ENCODE results near the gene MSLN.

The MSLN gene

DNA sequence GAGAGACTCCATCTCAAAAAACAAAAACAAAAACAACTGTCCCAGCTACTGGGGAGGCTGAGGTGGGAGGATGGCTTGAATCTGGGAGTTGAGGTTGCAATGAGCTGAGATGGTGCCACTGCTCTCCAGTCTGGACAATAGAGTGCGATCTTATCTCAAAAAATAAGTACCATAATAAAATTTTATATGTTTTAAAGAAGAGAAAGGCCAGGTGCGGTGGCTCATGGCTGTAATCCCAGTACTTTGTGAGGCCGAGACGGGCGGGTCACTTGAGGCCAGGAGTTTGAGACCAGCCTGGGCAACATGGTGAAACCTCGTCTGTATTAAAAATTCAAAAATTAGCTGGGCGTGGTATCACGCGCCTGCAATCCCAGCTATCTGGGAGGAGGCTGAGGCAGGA lies 16.3 kb downstream of the MSLN start:
- CTCF ChIA-PET: interaction anchor here (1.2 to 1.6 kb wide), 2 partner anchors 8 to 64 kb away, joined by 3 to 5 read pairs; no protein-coding TSS in a partner anchor
- no peaks in the 10 kb centered on the region for H3K4me1 Mint-ChIP-seq

DNA sequence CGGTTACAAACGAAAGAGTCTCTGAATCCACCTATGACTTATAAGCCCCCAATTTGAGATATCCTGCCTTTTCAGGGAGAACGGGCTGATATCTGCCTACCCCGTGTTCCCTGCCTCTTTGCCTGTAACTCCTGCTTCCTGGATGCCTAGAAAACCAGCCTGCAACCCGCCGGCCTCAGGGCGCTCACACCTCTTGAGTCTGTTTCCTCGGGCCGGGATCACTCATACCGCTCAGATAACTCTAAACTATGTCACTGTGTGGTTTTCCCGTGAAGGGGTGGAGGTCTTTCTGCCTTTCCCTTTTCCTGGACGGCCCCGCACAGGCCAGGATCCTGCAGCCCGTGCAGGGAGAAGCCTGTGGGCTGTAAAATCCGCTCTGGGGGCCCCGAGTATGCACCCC lies 17.3 kb downstream of the MSLN start:
- CTCF ChIA-PET: no interaction called here
- no peaks in the 10 kb centered on the region for H3K9me3 Mint-ChIP-seq
- H3K27ac Mint-ChIP-seq: peak overlapping the region; percentile 38
- no peak overlapping the region for H3K4me3 Mint-ChIP-seq
- peaks cover 5% of the 10 kb centered on the region for H3K27me3 Mint-ChIP-seq
- no peaks in the 10 kb centered on the region for H3K36me3 Mint-ChIP-seq
- no peaks in the 10 kb centered on the region for H3K4me1 Mint-ChIP-seq
- no peak for DNase-seq

More for the DNA sequence above, 16.3 kb downstream of the MSLN start:
- DNase-seq: no peak
- peaks cover 5% of the 10 kb centered on the region for H3K27me3 Mint-ChIP-seq
- no peaks in the 10 kb centered on the region for H3K9me3 Mint-ChIP-seq
- H3K4me3 Mint-ChIP-seq: no peak overlapping the region
- no peak overlapping the region for H3K27ac Mint-ChIP-seq
- H3K36me3 Mint-ChIP-seq: no peaks in the 10 kb centered on the region

DNA sequence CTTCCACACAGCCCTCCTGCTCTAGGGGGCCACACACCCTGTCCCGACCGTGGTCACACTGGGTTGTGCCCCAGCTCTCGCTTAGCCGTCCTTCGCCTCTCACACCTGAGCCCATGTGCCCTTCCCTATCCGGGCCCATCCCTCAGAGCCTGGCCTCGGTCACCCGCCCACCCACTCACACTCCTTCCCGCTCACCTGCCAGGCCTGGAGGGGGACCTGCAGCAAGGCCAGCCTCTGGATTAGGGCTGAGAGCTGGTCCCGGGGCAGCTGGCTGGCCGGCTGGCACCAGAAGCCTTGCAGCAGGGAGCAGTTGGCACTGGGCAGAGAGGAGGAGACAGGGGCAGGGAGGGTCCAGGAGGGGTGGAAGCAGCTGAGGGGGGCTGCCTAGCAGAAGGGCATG lies 17.9 kb downstream of the MSLN start:
- Mint-ChIP-seq H3K36me3 (no peaks in the 10 kb centered on the region), H3K9me3 (no peaks in the 10 kb centered on the region), H3K27ac (no peak overlapping the region), H3K4me3 (no peak overlapping the region), H3K4me1 (no peaks in the 10 kb centered on the region), H3K27me3 (peaks cover 5% of the 10 kb centered on the region)
- DNase-seq: no peak
- CTCF ChIA-PET: no interaction called here

DNA sequence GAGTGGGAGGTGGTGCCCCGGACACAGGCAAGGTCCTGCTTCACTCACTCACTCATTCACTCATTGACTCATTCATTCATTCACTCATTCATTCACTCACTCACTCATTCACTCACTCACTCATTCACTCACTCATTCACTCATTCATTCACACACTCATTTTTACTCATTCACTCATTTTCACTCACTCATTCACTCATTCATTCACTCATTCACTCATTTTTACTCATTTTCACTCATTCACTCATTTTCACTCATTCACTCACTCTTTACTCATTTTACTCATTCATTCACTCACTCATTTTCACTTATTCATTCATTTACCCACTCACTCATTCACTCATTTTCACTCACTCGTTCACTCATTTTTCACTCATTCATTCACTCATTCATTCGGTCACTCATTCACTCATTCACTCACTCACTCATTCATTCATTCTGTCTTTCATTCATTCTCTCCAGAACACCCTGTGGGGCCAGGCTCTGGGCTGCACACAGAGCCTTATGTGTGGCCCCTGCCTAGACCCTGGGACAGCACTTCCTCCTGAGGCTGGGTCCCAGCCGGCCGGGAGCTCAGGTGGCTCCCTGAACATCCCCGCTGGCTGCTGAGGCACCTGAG lies 18.5 kb downstream of the MSLN start:
- DNase-seq: no peak
- no peak overlapping the region for H3K27ac Mint-ChIP-seq
- H3K36me3 Mint-ChIP-seq: no peaks in the 10 kb centered on the region
- no peaks in the 10 kb centered on the region for H3K9me3 Mint-ChIP-seq
- CTCF ChIA-PET: no interaction called here
- H3K4me3 Mint-ChIP-seq: no peak overlapping the region
- H3K27me3 Mint-ChIP-seq: peaks cover 5% of the 10 kb centered on the region
- H3K4me1 Mint-ChIP-seq: no peaks in the 10 kb centered on the region

DNA sequence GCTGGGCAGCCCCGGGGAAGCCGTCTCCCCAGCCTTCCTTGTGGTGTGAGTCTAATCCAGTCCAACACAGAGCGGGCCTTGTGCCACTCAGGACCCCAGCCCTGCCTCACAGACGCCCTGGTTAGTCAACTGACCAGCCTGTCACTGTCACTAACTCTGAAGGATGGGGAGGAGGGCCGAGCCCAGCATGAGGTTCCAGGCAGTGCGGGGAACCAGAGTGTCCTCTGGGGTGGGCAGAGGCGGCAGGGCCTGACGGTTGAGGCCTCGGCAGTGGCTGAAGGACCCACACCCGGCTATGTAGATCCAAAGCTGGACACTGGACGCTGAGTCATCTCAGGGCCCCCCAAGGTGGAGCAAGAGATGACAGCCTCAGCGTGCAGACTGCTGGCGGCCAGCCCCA lies 19.0 kb downstream of the MSLN start:
- Mint-ChIP-seq H3K36me3 (no peaks in the 10 kb centered on the region), H3K4me1 (no peaks in the 10 kb centered on the region), H3K4me3 (no peak overlapping the region), H3K9me3 (no peaks in the 10 kb centered on the region), H3K27ac (no peak overlapping the region), H3K27me3 (peaks cover 5% of the 10 kb centered on the region)
- CTCF ChIA-PET: no interaction called here
- no peak for DNase-seq

DNA sequence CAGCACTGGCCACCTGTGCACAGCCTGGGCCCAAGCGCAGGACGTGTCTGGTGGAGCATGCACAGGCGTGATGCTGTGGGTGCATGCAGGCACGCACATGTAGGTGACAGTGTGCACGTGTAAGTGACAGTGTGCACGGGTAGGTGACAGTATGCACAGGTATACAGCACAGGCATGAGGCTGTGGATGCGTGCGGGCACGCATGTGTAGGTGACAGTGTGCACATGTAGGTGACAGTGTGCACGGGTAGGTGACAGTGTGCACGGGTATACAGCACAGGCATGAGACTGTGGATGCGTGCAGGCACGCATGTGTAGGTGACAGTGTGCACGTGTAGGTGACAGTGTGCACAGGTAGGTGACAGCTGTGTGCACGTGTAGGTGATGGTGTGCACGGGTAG lies 19.8 kb downstream of the MSLN start:
- H3K4me1 Mint-ChIP-seq: peaks cover 5% of the 10 kb centered on the region
- H3K36me3 Mint-ChIP-seq: peaks cover 5% of the 10 kb centered on the region
- H3K27me3 Mint-ChIP-seq: peaks cover 5% of the 10 kb centered on the region
- H3K9me3 Mint-ChIP-seq: no peaks in the 10 kb centered on the region
- no peak for DNase-seq
- H3K4me3 Mint-ChIP-seq: no peak overlapping the region
- CTCF ChIA-PET: interaction anchor here (0.8 kb wide), 1 partner anchor 70 kb away, joined by 3 read pairs; no protein-coding TSS in a partner anchor
- H3K27ac Mint-ChIP-seq: no peak overlapping the region

DNA sequence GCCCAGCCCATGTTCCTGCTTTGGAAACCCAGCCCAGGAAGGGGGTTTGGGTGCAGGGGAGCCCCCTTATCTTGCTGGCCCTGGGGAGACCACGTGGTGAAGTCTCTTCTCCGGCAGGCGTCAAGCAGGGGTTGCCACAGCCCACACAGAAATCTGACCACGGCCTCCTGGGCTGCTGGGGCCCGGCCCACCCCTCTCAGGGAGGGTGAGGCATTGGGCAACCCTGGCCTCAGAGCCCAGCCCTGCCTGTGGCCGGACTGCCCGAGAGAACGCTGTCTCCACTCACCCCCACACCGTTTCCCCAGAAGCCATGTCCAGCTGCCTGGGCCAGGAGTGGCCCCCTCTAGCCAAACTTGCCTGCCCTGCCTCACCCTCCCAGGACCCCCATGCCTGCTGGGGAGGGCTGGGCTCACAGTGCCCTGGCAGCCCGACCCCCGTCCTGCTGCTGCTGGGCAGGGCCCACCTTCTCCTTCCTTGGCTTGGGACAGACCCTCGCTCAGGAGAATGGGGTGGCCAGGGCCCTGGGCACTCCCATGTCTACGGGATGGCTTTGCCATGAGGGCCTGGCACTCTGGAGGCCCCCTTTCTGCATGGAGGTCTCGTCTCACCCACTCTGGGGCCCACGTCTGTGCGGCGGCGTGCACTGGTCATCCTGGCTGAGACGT lies 20.9 kb downstream of the MSLN start:
- Mint-ChIP-seq H3K9me3 (no peaks in the 10 kb centered on the region), H3K27ac (no peak overlapping the region), H3K4me3 (no peak overlapping the region), H3K36me3 (peaks cover 8% of the 10 kb centered on the region), H3K27me3 (peaks cover 5% of the 10 kb centered on the region), H3K4me1 (peaks cover 7% of the 10 kb centered on the region)
- CTCF ChIA-PET: interaction anchor here (6.3 kb wide), 1 partner anchor 69 kb away, joined by 94 read pairs; the partner anchor contains the start of gene METRN
- no peak for DNase-seq

DNA sequence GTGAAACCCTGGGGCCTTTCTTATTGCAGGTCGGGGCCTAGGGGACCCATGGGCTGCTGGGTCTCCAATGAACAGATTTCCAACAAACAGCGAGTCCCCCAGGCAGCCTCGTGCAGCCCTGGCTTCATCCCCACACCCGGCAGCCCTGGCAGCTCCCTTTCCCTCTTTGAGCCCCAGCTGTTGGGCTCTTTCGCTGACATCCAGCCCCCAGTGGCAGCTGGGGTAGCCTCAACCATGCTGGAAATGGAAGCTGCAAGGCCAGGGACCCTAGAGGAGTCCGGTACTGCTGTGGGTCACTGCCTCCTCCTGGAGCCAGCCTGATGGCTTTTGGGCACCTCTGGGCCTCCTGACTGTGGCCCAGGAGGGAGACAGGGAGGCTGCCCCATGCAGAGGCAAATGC lies 21.7 kb downstream of the MSLN start:
- Mint-ChIP-seq H3K4me3 (no peak overlapping the region), H3K27me3 (peaks cover 5% of the 10 kb centered on the region), H3K4me1 (peaks cover 11% of the 10 kb centered on the region), H3K9me3 (no peaks in the 10 kb centered on the region), H3K27ac (no peak overlapping the region), H3K36me3 (peaks cover 8% of the 10 kb centered on the region)
- CTCF ChIA-PET: interaction anchor here (6.3 kb wide), 1 partner anchor 70 kb away, joined by 94 read pairs; the partner anchor contains the start of gene METRN
- no peak for DNase-seq

DNA sequence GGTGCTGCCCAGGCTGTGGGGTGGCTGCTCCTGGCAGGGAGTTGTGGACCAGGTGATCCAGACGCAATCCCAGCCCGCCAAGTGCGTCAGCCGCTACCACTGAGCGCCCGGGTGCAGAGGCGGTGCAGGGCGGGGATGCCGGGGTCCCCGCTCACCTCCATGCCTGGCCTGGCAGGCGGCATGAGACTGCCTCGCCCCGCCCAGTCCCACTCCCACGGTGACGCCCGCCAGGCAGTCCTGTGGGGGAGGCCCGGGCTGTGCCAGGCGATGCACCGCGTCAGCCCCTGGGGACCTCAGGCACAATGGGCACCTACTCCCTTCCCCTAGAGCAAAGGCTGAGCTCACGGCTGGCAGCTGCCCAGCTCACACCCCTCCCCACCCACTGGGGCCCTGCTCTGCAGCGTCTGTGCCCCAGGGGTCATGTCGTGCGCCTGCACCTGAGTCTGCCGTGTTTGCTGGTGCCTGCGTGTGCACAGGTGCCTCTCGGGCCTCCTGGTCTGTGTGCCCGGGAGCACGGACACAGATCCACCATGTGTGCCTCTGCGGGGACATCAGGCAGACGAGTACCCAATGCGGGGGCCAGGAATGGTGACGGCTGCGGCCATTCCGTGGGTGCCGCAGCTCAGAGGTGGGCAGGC lies 22.4 kb downstream of the MSLN start:
- no peak for DNase-seq
- Mint-ChIP-seq H3K4me1 (peaks cover 11% of the 10 kb centered on the region), H3K9me3 (no peaks in the 10 kb centered on the region), H3K36me3 (peaks cover 8% of the 10 kb centered on the region), H3K4me3 (no peak overlapping the region), H3K27me3 (peaks cover 2% of the 10 kb centered on the region), H3K27ac (no peak overlapping the region)
- CTCF ChIA-PET: interaction anchor here (6.3 kb wide), 1 partner anchor 70 kb away, joined by 94 read pairs; the partner anchor contains the start of gene METRN

DNA sequence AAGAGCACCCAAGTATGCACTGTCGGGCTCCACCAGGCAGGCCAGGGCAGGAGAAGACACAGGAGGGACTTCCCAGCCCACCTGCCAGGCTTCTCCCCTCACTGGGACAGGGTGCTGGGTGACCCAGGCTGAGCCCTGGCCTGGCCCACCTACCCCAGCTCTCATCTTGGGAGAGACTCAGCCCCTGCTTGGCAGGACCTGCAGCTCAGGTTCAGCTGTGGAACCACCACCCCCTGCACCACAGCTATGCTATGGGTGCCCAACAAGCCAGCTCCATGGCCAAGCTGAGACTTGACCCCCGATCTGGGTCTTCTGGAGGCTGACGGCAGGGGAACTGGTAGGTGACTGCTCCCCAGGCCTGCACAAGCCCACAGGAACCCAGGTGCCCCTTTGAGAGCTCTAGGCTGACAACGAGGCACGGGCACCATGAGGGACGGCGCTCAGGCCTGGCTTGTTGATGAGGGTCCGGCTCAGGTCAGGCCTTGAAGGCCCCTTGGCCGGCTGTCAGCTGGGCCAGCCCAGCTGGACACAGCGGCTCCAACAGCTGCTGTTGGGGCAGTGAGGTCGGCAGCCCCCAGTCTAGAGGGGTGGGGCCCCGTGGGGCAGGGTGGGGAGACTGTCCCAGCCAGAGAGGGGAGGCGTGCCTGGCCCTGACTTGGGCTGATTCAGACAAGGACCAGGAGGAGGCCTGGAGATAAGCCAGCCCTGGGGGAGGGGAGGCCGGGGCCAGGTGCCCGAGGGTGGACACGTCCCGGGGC lies 23.0 kb downstream of the MSLN start:
- DNase-seq: no peak
- CTCF ChIA-PET: interaction anchor here (1.5 to 6.3 kb wide), 2 partner anchors 40 to 71 kb away, joined by 6 to 94 read pairs; partner anchors contain the start of gene METRN
- peaks cover 11% of the 10 kb centered on the region for H3K4me1 Mint-ChIP-seq
- H3K27me3 Mint-ChIP-seq: no peaks in the 10 kb centered on the region
- peaks cover 8% of the 10 kb centered on the region for H3K36me3 Mint-ChIP-seq
- H3K27ac Mint-ChIP-seq: no peak overlapping the region
- H3K9me3 Mint-ChIP-seq: no peaks in the 10 kb centered on the region
- no peak overlapping the region for H3K4me3 Mint-ChIP-seq

DNA sequence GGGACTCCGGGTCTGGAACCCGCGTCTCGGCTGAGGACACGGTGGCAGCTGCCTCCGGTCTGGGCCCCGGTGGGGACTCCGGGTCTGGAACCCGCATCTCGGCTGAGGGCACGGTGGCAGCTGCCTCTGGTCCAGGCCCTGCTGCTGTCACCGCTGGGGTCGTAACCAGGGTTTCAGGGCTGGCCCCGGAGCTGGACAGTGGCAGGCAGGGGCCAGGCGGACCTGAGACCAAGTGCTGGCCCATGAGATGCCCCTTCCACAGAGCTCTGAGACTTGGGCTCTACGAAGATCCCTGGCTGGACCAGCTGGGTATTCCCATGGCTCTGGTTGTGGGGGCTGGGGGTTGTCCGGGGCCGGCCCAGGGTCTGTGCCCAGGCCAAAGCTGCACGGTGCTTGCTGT lies 23.9 kb downstream of the MSLN start:
- Mint-ChIP-seq H3K9me3 (no peaks in the 10 kb centered on the region), H3K4me1 (peaks cover 11% of the 10 kb centered on the region), H3K27me3 (no peaks in the 10 kb centered on the region), H3K36me3 (peaks cover 8% of the 10 kb centered on the region), H3K4me3 (no peak overlapping the region), H3K27ac (no peak overlapping the region)
- CTCF ChIA-PET: interaction anchor here (0.7 to 6.3 kb wide), 9 partner anchors 8 to 196 kb away, joined by 3 to 94 read pairs (median 4); partner anchors contain the start of gene METRN
- no peak for DNase-seq

DNA sequence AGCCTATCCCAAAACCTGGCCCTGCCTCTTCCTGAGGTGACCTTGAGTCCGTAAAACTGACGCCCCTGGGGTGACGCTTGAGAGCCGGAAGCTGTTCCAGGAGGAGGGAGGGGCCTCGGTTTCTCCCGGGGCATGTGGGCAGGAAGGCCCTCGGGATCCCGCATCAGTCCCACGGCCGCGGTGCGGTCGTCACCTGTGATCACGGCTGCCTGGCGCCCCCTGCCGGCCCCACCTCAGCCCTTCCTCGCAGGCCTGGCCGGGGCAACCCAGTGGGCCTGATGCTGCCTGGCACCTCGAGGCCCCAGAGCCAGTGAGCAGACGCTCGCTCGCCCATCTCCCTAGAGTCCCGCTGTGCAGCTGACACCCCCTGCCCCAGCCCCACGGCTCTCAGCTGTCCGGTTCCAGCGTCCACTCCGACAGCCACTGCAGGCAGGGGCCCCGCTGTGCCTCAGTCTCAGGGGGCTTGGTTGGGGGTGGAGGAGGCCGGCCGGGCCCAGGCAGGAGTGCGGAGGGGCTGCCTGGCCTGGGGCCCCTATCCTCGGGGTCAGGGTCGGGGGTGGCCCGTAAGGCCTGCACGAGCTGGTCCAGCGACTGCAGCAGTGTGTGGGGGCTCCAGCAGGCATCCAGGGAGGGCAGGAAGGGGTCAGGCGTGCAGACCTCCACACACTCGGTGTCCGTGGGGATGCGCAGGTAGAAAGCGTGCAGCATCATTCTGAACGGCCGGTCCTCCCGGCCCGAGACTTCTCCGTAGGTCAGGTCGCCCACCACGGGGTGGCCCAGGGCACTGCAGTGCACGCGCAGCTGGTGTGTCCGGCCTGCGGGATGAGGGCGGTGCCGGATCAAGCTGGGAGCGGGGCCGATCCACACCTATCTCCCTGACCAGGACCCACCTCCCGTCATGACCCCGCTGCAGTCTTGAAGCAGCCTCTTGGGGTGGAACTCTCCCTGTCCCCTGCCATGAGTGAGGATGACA lies 25.3 kb downstream of the MSLN start:
- H3K36me3 Mint-ChIP-seq: peaks cover 8% of the 10 kb centered on the region
- H3K27ac Mint-ChIP-seq: no peak overlapping the region
- peak overlapping the region; percentile 87 for H3K4me3 Mint-ChIP-seq
- DNase-seq: peak; percentile 83
- H3K9me3 Mint-ChIP-seq: no peaks in the 10 kb centered on the region
- no peaks in the 10 kb centered on the region for H3K27me3 Mint-ChIP-seq
- CTCF ChIA-PET: interaction anchor here (0.8 to 6.3 kb wide), 12 partner anchors 9 to 198 kb away, joined by 3 to 94 read pairs (median 3); partner anchors contain the start of gene METRN
- H3K4me1 Mint-ChIP-seq: peaks cover 14% of the 10 kb centered on the region

DNA sequence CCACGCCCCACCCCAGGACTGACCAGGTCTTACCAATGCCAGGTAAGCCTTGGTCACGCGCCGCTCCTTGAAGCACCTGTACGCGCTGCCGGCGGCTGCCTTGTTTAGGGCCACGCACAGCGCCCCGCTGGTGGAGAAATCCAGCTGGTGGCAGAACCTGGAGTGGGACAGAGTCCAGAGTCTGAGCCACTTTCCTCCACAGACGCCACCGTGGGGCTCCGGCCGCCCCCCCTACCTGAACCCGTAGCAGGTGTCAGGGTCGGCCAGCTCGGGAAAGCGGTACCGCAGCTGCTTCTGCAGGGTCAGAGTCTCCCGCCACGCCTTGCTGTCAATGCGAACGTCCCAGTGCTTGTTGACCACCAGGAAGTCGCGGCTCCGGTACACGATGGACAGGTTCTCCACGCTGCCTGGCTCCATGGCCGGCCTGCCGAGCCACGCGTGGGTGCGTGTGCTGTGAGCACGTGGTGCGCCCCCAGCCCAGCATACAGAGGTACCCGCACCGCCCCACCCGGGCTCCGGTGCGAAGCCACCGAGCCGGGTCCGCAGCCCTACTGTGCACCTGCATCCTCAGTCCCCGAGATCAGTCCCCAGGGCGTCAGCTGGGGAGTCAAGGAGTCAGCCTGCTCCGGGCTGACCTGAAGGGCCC lies 26.9 kb downstream of the MSLN start:
- peaks cover 14% of the 10 kb centered on the region for H3K4me1 Mint-ChIP-seq
- CTCF ChIA-PET: interaction anchor here (1.1 to 6.3 kb wide), 2 partner anchors 68 to 75 kb away, joined by 3 to 94 read pairs; partner anchors contain the start of gene METRN
- H3K36me3 Mint-ChIP-seq: peaks cover 13% of the 10 kb centered on the region
- H3K4me3 Mint-ChIP-seq: peak overlapping the region; percentile 87
- DNase-seq: no peak
- no peaks in the 10 kb centered on the region for H3K27me3 Mint-ChIP-seq
- H3K9me3 Mint-ChIP-seq: no peaks in the 10 kb centered on the region
- peak overlapping the region; percentile 82 for H3K27ac Mint-ChIP-seq
